ENCODE measurements around the gene RPSA. TPM values are rescaled to one million over a fixed set of nuclear protein-coding genes. Genes with fewer than 3 reads are reported as not detected.

Gene RPSA
- total RNA-seq, 4 donors from 2014 or later: 644 to 857 (median 730) TPM

DNA sequence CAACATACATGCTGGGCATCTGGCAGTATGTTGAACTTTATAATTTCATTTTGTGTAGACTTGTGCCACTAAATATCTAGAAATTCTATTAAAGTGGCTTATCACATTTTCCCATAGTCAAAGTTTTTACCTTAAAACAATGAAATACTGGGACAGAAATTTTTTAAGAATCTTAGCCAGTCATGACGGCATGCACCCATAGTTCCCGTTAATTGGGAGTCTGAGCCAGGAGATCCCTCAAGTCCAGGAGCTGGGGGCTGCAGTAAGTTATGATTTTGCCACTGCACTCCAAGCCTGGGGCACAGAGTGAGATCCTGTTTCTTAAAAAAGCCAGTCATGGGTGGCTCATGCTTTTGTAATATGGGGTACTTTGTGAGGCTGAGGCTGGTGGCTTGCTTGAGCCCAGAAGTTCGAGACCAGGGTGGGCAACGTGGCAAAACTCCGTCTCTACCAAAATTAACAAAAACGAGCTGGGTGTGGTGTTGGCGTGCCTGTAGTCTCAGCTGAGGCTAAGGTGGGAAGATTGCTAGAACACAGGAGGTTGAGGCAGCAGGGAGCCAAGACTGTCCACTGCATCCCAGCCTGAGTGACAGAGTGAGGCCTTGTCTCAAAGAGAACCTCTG lies 3.1 kb downstream of the RPSA start:
- DNase-seq (no peak), ATAC-seq (no peak)
- Histone ChIP-seq H3K9me3 (no peaks in the 10 kb centered on the region), H3K36me3 (peaks cover 0 to 62% of the 10 kb centered on the region in 2 donors), H3K4me1 (peaks cover 17 to 27% of the 10 kb centered on the region in 2 donors), H3K4me3 (no peak overlapping the region), H3K27ac (no peak overlapping the region), H3K27me3 (no peaks in the 10 kb centered on the region)
- intact Hi-C loops (cut with DNase I; ENCODE audit: low total_unique reads): loop anchor here (5.0 kb wide), 1 partner anchor 1048 kb away; the partner anchor contains the start of gene RPL14
- in situ Hi-C loops (cut with MboI; ENCODE audit: low sequenced_read_pairs in 4 of 4): loop anchor here in 1 of 4 donors (25.0 kb wide), 1 partner anchor 903 kb away; the partner anchor contains the start of gene EIF1B
- TF ChIP-seq, protein P1, sequence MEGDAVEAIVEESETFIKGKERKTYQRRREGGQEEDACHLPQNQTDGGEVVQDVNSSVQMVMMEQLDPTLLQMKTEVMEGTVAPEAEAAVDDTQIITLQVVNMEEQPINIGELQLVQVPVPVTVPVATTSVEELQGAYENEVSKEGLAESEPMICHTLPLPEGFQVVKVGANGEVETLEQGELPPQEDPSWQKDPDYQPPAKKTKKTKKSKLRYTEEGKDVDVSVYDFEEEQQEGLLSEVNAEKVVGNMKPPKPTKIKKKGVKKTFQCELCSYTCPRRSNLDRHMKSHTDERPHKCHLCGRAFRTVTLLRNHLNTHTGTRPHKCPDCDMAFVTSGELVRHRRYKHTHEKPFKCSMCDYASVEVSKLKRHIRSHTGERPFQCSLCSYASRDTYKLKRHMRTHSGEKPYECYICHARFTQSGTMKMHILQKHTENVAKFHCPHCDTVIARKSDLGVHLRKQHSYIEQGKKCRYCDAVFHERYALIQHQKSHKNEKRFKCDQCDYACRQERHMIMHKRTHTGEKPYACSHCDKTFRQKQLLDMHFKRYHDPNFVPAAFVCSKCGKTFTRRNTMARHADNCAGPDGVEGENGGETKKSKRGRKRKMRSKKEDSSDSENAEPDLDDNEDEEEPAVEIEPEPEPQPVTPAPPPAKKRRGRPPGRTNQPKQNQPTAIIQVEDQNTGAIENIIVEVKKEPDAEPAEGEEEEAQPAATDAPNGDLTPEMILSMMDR (IDR thresholded peaks at IDR 0.05 in 4 of 5, conservative IDR thresholded peaks at IDR 0.05 in 1 of 5): no peak
- no peak for TF ChIP-seq POLR2A (IDR thresholded peaks at IDR 0.05)

DNA sequence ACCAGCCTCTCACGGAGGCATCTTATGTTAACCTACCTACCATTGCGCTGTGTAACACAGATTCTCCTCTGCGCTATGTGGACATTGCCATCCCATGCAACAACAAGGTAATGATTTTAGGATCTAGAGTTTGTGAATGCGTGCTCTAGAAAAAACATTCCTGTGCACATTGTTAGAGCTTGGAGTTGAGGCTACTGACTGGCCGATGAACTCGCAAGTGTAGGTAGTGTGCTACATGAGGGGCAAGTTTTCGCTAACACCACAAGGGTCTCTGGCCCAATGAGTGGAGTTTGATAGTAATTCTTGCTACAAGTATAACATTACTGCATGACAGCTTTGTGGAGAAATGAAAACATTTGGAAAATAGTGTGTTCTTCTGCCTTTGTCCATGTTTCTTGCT lies 4.4 kb downstream of the RPSA start:
- Histone ChIP-seq H3K27ac (no peak overlapping the region), H3K36me3 (peaks cover 0 to 62% of the 10 kb centered on the region in 2 donors), H3K27me3 (no peaks in the 10 kb centered on the region), H3K4me1 (peaks cover 17 to 27% of the 10 kb centered on the region in 2 donors), H3K4me3 (no peak overlapping the region), H3K9me3 (no peaks in the 10 kb centered on the region)
- TF ChIP-seq, protein P1 (IDR thresholded peaks at IDR 0.05 in 4 of 5, conservative IDR thresholded peaks at IDR 0.05 in 1 of 5): no peak
- TF ChIP-seq POLR2A (IDR thresholded peaks at IDR 0.05): no peak
- DNase-seq (no peak), ATAC-seq (no peak)
- in situ Hi-C loops (cut with MboI; ENCODE audit: low sequenced_read_pairs in 4 of 4): loop anchor here in 1 of 4 donors (25.0 kb wide), 1 partner anchor 901 kb away; the partner anchor contains the start of gene EIF1B
- intact Hi-C loops (cut with DNase I; ENCODE audit: low total_unique reads): no loop called here

DNA sequence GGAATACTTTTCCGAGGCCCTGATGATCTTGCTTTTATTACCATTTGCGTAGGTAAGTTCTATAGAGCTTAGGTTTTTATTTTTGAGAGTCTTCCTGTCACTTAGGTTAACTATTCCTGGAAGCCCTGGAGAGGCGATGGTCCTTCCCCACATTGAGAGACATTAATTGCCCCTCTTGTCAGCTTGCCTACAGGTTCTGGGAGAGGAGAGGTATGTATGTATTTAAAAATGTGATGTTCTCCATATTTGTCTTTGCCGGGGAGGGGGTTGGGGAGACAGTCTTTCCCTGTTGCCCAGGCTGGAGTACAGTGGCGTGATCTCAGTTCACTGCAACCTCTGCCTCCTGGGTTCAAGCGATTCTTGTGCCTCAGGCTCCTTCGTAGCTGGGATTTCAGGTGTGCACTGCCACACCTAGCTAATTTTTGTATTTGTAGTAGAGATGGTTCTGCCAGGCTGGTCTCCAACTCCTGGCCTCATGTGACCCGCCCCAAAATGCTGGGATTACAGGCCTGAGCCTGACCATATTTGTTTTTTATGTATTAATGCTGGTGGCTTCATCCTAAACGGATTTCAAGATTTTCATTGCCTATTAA lies 6.2 kb downstream of the RPSA start:
- TF ChIP-seq, protein P1 (IDR thresholded peaks at IDR 0.05 in 4 of 5, conservative IDR thresholded peaks at IDR 0.05 in 1 of 5): no peak
- TF ChIP-seq POLR2A (IDR thresholded peaks at IDR 0.05): no peak
- in situ Hi-C loops (cut with MboI; ENCODE audit: low sequenced_read_pairs in 4 of 4) (loop anchor here in 1 of 4 donors (25.0 kb wide), 1 partner anchor 900 kb away; the partner anchor contains the start of gene EIF1B), intact Hi-C loops (cut with DNase I; ENCODE audit: low total_unique reads) (no loop called here)
- no peak for ATAC-seq
- DNase-seq: no peak
- Histone ChIP-seq H3K4me3 (no peak overlapping the region), H3K27ac (no peak overlapping the region), H3K4me1 (peaks cover 11 to 17% of the 10 kb centered on the region in 2 donors), H3K27me3 (no peaks in the 10 kb centered on the region), H3K36me3 (peaks cover 0 to 62% of the 10 kb centered on the region in 2 donors), H3K9me3 (no peaks in the 10 kb centered on the region)

DNA sequence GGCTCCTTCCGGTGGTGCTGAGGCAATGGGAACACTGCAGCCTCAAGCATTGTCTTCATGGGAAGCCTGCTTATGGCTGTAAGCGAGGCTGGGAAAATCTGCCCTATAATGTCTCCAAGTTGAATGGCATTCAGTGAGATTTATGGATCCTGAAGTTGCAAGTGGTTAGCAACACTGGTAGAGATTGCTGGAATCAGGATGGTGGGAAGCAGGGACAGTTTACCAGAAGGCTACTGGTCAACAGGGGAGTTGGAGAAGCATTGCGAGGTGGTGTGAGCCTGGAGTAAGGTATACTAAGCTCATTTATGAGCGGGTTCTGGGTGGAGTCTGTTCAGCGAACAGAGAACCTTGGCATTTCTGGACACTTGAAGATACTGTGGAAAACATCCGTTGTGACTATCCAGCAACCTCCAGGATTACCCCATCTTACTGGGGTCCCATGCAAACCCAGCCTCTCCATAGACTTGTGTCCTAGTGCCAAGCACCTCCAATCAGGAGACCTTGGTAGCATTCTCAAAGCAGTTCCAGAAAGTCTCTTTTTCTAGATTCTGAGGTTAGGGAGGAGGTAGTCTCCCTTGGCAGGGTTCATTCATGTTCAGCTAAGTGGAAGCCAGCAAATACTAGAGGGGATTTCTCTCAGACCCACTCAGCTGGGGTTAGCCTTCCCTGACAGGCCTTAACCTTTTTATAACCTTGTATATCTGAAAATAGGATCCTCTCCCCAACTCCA lies 7.3 kb downstream of the RPSA start:
- Histone ChIP-seq H3K4me3 (no peak overlapping the region), H3K27ac (peak overlapping the region in 1 of 4 donors; percentile 31), H3K9me3 (no peaks in the 10 kb centered on the region), H3K27me3 (no peaks in the 10 kb centered on the region), H3K4me1 (peaks cover 8 to 13% of the 10 kb centered on the region in 2 donors), H3K36me3 (peaks cover 0 to 51% of the 10 kb centered on the region in 2 donors)
- TF ChIP-seq POLR2A (IDR thresholded peaks at IDR 0.05): no peak
- TF ChIP-seq, protein P1 (IDR thresholded peaks at IDR 0.05 in 4 of 5, conservative IDR thresholded peaks at IDR 0.05 in 1 of 5): no peak
- DNase-seq (no peak), ATAC-seq (no peak)
- in situ Hi-C loops (cut with MboI; ENCODE audit: low sequenced_read_pairs in 4 of 4) (loop anchor here in 1 of 4 donors (25.0 kb wide), 1 partner anchor 898 kb away; the partner anchor contains the start of gene EIF1B), intact Hi-C loops (cut with DNase I; ENCODE audit: low total_unique reads) (no loop called here)

All from gastrocnemius medialis (tissue), 4 donors.